HepG2 (cell line): ENCODE measurements around the gene CDKN1A. TPM values are rescaled to one million over a fixed set of nuclear protein-coding genes. Genes with fewer than 3 reads are reported as not detected.

Experiments used
- AGO2 ChIP-seq: fragments of 200-400 bp; formaldehyde crosslinking; optimal IDR thresholded peaks from 2 replicates; pipeline ENCODE3; 2017; ENCODE audit warnings: mild to moderate bottlenecking, low read depth, low read length, moderate library complexity
- AKAP8 ChIP-seq: sonication (generic); formaldehyde crosslinking; IDR thresholded peaks from 2 replicates; pipeline ENCODE4 v1.5.1; 2020; ENCODE audit warnings: mild to moderate bottlenecking, missing genetic modification reagents
- ATF1 ChIP-seq: IDR thresholded peaks from 2 replicates; pipeline ENCODE4 v1.6.1; 2016; ENCODE audit warnings: mild to moderate bottlenecking, control low read depth
- BRCA1 ChIP-seq: sonication (generic); formaldehyde crosslinking; IDR thresholded peaks from 2 replicates; pipeline ENCODE4 v1.4.0; 2020; ENCODE audit warnings: missing genetic modification reagents
- CHD4 ChIP-seq: fragments of 200-600 bp; sonication (generic); IDR thresholded peaks from 2 replicates; pipeline ENCODE4 v1.7.0; 2017; ENCODE audit warnings: mild to moderate bottlenecking, low read length, borderline replicate concordance
- DBP ChIP-seq: sonication (generic); formaldehyde crosslinking; IDR thresholded peaks from 2 replicates; pipeline ENCODE4 v1.4.0; 2020; ENCODE audit warnings: missing genetic modification reagents; ENCODE audit errors: not compliant biosample characterization
- HDAC1 ChIP-seq: sonication (generic); formaldehyde crosslinking; IDR thresholded peaks from 2 replicates; pipeline ENCODE4 v1.5.1; 2020; ENCODE audit warnings: mild to moderate bottlenecking, missing genetic modification reagents
- HNF4A ChIP-seq: sonication (generic); formaldehyde crosslinking; IDR thresholded peaks from 2 replicates; pipeline ENCODE4 v1.4.0; 2020; ENCODE audit warnings: missing genetic modification reagents
- MTF2 ChIP-seq: sonication (generic); formaldehyde crosslinking; IDR thresholded peaks from 2 replicates; pipeline ENCODE4 v1.5.0; 2020; ENCODE audit warnings: missing genetic modification reagents, borderline replicate concordance
- TARDBP ChIP-seq: sonication (generic); formaldehyde crosslinking; IDR thresholded peaks from 2 replicates; pipeline ENCODE4 v1.8.0; 2022; ENCODE audit warnings: mild to moderate bottlenecking, missing genetic modification reagents
- THAP8 ChIP-seq: sonication (generic); formaldehyde crosslinking; IDR thresholded peaks from 2 replicates; pipeline ENCODE4 v1.5.1; 2020; ENCODE audit warnings: missing genetic modification reagents, mild to moderate bottlenecking, borderline replicate concordance
- YY1 ChIP-seq: IDR thresholded peaks from 2 replicates; pipeline ENCODE4 v1.6.1; 2011; ENCODE audit warnings: low read length, low read depth, moderate library complexity, mild to moderate bottlenecking; ENCODE audit not compliant: insufficient read depth, insufficient replicate concordance
- ZNF101 ChIP-seq: sonication (generic); formaldehyde crosslinking; IDR thresholded peaks from 2 replicates; pipeline ENCODE4 v1.4.0; 2020; ENCODE audit warnings: mild to moderate bottlenecking, low read depth, missing genetic modification reagents, borderline replicate concordance
- ZNF260 ChIP-seq: sonication (generic); formaldehyde crosslinking; IDR thresholded peaks from 2 replicates; pipeline ENCODE4 v1.4.0; 2020; ENCODE audit warnings: missing genetic modification reagents, low read depth, mild to moderate bottlenecking, borderline replicate concordance
- ZNF276 ChIP-seq: sonication (generic); formaldehyde crosslinking; IDR thresholded peaks from 2 replicates; pipeline ENCODE4 v1.4.0; 2020; ENCODE audit warnings: mild to moderate bottlenecking, low read depth, missing genetic modification reagents
- ZNF558 ChIP-seq: sonication (generic); formaldehyde crosslinking; IDR thresholded peaks from 2 replicates; pipeline ENCODE4 v1.9.0; 2022; ENCODE audit warnings: mild to moderate bottlenecking, missing genetic modification reagents, borderline replicate concordance
- ZNF577 ChIP-seq: sonication (generic); formaldehyde crosslinking; IDR thresholded peaks from 2 replicates; pipeline ENCODE4 v1.4.0; 2020; ENCODE audit warnings: mild to moderate bottlenecking, low read depth, missing genetic modification reagents, borderline replicate concordance
- ZNF629 ChIP-seq: sonication (generic); formaldehyde crosslinking; conservative IDR thresholded peaks from 2 replicates; pipeline ENCODE4 v1.5.0; 2020; ENCODE audit warnings: missing genetic modification reagents
- ZNF670 ChIP-seq: sonication (generic); formaldehyde crosslinking; IDR thresholded peaks from 2 replicates; pipeline ENCODE4 v1.8.0; 2022; ENCODE audit warnings: mild to moderate bottlenecking, missing genetic modification reagents, borderline replicate concordance
- polyA plus RNA-seq, 8 experiments: library from polyadenylated mRNA; depleted of rRNA in 3 of 8; stranded (reverse) in 7 of 8; unstranded in 1 of 8; fragments of >200 nt; fragmentation: Illumina TruSeq in 4 of 8; extraction: Trizol in 4 of 8; gene quantifications; 2 replicates each; pipeline versions ENCODE4 v1.2.1 to v1.2.3, GENCODE V29; 2011 to 2016; ENCODE audit warnings: low read depth in 4 of 8, missing spikeins in 1 of 8, mixed read lengths in 1 of 8; ENCODE audit not compliant: insufficient read depth in 1 of 8
- total RNA-seq, 5 experiments: library from RNA; depleted of rRNA; stranded (reverse); fragments of >200 nt; fragmentation: Illumina TruSeq; extraction: Trizol; gene quantifications; 2 replicates each; pipeline ENCODE4 v1.2.3, GENCODE V29; 2016; ENCODE audit warnings: low read depth in 1 of 5
- TF ChIP-seq, protein P1 (sequence below): IDR thresholded peaks from 2 replicates; pipeline ENCODE4 v1.6.1; 2016
- TF ChIP-seq, protein P2 (sequence below): sonication (generic); formaldehyde crosslinking; IDR thresholded peaks from 2 replicates; pipeline ENCODE4 v1.5.0; 2020; ENCODE audit warnings: mild to moderate bottlenecking, missing genetic modification reagents, moderate library complexity

The CDKN1A gene
- total and polyA plus RNA-seq, 2 of the 13 experiments (the other 11 are each of a cell fraction or from before 2014, with no cell fraction given): 60.7 to 92.1 TPM

DNA sequence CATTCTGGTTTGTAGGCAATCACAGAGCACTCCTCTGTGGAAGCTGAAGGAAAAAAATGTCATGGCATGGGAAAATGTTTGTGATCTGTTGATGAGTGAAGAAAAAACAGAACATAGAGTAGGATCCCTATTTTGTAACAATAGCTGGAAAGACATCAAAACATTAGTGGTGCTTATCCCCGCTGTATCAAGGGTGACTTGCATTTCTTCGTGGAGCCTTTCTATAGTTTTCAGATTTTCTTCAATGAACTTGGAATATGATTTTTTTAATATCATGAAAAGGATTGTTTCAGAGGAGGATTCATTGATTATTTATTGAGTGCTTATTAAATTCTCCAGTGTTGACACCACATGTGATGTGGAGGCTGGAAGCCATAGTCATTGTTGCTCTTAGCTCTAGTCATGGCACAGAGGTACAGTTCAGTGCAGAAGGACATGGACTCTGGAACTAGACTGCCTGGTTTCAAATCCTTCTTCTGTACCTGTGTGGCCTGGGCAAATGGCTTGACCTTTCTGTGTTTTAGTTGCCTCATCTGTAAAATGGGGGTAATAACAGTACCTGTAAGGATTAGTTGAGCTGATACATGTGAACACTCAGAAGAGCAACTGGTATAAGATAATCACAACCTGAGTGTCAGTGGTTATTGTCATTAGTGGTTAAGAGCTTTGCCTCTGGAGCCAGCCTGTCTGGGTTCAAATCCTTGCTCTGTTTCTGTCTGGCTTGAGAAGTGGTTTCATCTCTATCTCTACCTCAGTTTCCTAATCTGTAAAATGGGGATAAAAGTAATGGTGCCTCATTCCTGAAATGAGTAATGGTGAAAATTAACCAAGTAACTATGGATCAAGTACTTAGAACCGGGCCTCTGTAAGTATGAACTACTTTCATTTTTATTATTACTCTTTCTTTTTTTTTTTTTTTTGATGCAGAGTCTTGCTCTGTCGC lies 14.7 kb upstream of the CDKN1A start (continued):
- TF ChIP-seq AKAP8 (CRISPR knock-in tag) (no peak), ZNF260 (CRISPR knock-in tag) (no peak), THAP8 (CRISPR knock-in tag) (no peak), ZNF577 (CRISPR knock-in tag) (no peak), BRCA1 (CRISPR knock-in tag) (no peak), ZNF558 (CRISPR knock-in tag) (0 out of 2 replicates have a peak, but pooled peaks have one; percentile 45), CHD4 (0 out of 2 replicates have a peak, but pooled peaks have one; percentile 24), ZNF101 (CRISPR knock-in tag) (no peak), MTF2 (no peak), AGO2 (no peak), ATF1 (no peak), HDAC1 (CRISPR knock-in tag) (0 out of 2 replicates have a peak, but pooled peaks have one; percentile 24), DBP (CRISPR knock-in tag) (no peak), TARDBP (CRISPR knock-in tag) (no peak), ZNF276 (no peak), ZNF670 (CRISPR knock-in tag) (no peak), ZNF629 (peak; percentile 87), HNF4A (CRISPR knock-in tag) (peak; percentile 25; the same call in 1 of the 2 replicates), YY1 (no peak)
- TF ChIP-seq, protein P1, sequence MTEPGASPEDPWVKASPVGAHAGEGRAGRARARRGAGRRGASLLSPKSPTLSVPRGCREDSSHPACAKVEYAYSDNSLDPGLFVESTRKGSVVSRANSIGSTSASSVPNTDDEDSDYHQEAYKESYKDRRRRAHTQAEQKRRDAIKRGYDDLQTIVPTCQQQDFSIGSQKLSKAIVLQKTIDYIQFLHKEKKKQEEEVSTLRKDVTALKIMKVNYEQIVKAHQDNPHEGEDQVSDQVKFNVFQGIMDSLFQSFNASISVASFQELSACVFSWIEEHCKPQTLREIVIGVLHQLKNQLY (CRISPR knock-in tag): no peak
- TF ChIP-seq, protein P2, sequence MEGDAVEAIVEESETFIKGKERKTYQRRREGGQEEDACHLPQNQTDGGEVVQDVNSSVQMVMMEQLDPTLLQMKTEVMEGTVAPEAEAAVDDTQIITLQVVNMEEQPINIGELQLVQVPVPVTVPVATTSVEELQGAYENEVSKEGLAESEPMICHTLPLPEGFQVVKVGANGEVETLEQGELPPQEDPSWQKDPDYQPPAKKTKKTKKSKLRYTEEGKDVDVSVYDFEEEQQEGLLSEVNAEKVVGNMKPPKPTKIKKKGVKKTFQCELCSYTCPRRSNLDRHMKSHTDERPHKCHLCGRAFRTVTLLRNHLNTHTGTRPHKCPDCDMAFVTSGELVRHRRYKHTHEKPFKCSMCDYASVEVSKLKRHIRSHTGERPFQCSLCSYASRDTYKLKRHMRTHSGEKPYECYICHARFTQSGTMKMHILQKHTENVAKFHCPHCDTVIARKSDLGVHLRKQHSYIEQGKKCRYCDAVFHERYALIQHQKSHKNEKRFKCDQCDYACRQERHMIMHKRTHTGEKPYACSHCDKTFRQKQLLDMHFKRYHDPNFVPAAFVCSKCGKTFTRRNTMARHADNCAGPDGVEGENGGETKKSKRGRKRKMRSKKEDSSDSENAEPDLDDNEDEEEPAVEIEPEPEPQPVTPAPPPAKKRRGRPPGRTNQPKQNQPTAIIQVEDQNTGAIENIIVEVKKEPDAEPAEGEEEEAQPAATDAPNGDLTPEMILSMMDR: no peak
